Kidney tubule cell (primary cell): ENCODE results near the gene SCN2B.
A peak's percentile ranks its signal among the peaks of the same experiment; 100 is the strongest.

Source experiments
- DNase-seq: peaks from one replicate; pipeline ENCODE4 v3.0.0-alpha.2; 2018; ENCODE audit warnings: low spot score

The SCN2B gene, protein sequence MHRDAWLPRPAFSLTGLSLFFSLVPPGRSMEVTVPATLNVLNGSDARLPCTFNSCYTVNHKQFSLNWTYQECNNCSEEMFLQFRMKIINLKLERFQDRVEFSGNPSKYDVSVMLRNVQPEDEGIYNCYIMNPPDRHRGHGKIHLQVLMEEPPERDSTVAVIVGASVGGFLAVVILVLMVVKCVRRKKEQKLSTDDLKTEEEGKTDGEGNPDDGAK

GRCh38 chr11:118175993-118176777 is at the start of gene SCN2B:
TSS of gene SCN2B (minus strand) at chr11:118176639. CDS start at chr11:118176431, 208 bp downstream.
- DNase-seq: no peak

- no peak for DNase-seq
These were observed 48.2 kb upstream of the SCN2B start, which contains the start of gene JAML for GRCh38 chr11:118224511-118225188. TSS of gene JAML (minus strand) at chr11:118225011. CDS start at chr11:118214866, 10,145 bp downstream.

DNA sequence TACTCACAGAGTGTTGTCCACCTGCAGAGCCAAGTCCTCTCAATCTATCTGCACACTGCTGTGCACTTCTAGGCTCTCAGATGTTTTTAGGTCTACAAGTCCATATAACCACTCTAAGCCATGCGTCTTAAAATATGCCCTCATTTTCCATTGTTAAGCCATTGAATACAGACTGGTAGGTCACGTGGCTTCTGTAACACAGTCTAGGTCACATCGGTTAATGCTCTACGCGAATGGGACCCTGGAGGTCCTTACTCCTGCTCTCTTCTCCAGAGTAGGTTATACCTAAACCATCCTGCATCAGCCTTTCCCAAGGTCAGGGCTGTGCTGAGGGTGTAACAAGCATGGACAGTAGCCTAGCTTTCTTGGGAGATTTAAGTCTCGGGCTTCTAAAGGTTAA is 47.6 kb upstream of the SCN2B start:
- no peak for DNase-seq

GRCh38 chr11:118223570-118223969 is 47.1 kb upstream of the SCN2B start:
- DNase-seq: no peak

GRCh38 chr11:118222437-118222836 is 46.0 kb upstream of the SCN2B start:
- DNase-seq: no peak

DNA sequence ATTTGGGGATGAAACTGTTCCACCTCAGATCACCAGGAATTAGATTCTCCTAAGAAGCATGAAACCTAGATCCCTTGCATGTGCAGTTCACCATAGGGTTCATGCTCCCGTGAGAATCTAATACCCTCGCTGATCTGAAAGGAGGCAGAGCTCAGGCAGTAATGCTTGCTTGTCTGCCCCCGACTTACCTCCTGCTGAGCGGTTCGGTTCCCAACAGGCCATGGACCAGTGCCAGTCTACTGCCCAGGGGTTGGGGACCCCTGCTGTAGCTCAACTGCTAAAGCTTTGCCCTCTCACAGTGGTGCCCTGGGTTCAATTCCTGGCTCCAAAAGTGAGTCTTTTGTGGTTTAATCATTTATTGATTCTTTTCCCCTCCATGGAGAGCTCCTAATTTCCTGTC is 45.0 kb upstream of the SCN2B start:
- no peak for DNase-seq

DNA sequence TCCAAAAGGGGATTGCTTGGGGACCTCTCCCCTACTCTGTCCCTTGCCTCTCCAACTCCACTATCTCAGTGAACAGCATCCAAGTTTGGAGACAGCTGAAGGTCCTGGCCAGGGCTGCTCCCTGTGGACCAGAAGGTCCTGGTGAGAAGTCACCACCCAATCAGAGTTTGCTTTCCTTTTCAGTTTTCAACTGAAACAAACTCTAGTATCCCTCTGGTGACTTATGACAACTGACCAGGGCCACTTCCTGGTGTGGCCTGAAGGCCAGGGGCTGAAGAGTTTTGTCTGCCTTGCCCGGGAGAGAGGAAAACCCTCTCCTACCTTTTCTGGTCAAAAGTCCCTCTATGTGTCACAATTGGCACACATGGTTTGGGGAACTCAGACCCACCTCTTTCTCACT is 43.3 kb upstream of the SCN2B start:
- DNase-seq: no peak

GRCh38 chr11:118219244-118219643 is 42.8 kb upstream of the SCN2B start:
- no peak for DNase-seq

- DNase-seq: no peak
These were observed 41.1 kb upstream of the SCN2B start for GRCh38 chr11:118217575-118217974.

GRCh38 chr11:118216621-118217481 is 40.4 kb upstream of the SCN2B start:
- DNase-seq: no peak

DNA sequence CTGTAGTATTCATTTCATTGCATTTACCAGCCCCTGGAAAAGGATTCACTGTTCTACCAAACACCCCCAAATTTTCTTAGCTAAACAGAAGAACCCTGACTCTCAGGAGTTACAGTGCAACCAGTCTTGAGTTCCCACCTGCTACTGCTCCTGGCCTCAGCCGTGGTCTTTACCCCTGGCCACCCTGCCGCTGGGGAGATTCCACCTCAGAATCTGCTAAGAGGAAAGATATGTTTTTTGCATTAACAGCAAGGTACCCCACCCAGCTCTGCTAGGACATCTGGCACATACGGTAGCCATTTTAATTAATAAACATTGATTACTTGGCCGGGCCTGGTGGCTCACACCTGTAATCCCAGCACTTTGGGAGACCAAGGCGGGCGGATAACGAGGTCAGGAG is 39.3 kb upstream of the SCN2B start:
- no peak for DNase-seq

DNA sequence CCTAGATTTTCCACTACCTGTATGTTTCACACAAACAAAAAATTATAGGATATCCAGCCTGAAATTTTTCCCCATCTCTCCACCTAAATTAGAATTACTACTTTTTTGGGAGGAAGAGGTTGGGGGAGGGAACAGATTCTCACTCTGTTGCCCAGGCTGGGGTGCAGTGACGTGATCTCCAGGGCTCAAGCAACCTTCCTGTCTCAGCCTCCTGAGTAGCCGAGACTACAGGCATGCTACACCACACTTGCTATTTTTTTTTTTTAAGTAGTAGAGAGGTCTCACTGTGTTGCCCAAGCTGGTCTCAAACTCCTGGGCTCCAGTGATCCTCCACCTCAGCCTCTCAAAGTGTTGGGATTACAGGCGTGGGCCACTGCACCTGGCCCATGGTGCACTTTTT is 38.8 kb upstream of the SCN2B start:
- DNase-seq: no peak

GRCh38 chr11:118214210-118214914 is 37.9 kb upstream of the SCN2B start:
- DNase-seq: no peak

DNA sequence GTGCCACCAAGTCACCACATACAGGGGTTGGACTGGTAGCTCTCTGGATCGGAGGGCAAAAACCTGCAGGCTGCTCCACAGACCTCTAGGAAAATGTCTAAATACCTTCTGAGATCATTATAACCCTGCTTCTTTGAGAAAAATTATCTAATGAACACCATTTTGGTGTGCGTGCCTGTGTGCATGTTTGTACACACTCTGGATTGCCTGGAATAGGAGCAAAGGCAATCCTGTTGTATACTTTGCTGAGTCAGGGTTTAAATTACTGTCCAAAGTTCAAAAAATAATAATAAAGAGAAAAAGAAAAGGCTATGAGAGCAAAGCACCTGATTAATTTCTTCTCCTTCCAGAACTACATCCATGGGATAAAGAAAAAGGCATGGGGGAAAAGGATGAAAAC is 37.3 kb upstream of the SCN2B start:
- no peak for DNase-seq

DNA sequence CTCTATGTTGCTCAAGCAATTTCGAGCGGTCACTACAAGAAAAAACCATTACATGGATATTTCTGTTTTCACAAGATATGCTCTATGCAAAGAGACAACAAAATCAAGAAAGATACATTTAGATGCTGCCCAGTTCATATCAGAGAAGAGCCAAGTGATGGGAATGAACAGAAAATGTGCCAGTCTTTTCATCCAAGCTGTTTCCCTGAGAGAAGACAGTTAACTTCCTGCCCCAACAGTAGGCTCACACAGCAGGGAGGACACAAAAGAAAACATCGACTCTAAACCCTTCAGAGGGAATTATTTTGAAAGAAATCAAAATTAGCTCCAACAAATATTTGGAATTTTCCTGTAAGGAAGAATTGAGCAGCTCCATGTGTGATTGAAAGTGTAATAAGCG is 36.8 kb upstream of the SCN2B start:
- no peak for DNase-seq

DNA sequence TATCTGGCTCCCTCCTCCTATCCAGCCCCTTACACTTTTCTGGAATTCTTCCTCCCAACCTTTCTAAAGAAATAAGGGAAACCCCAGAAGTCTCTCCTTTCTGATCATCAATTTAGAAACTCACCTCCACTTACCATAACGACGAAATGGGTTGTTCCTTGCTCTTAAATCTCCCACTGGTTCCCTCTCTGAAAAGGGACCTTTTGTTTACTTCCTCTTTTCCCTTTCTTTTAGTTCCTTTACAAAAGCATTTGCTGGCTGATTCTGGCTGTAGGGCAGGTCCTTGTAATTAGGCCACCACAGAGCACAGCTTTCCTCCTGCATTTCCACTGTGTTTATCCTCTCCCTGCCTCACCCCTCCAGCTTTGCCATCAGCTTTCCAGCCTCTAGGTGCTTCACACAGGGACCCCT is 36.3 kb upstream of the SCN2B start:
- DNase-seq: no peak

- DNase-seq: no peak
These were observed 35.8 kb upstream of the SCN2B start for GRCh38 chr11:118212131-118212725.

DNA sequence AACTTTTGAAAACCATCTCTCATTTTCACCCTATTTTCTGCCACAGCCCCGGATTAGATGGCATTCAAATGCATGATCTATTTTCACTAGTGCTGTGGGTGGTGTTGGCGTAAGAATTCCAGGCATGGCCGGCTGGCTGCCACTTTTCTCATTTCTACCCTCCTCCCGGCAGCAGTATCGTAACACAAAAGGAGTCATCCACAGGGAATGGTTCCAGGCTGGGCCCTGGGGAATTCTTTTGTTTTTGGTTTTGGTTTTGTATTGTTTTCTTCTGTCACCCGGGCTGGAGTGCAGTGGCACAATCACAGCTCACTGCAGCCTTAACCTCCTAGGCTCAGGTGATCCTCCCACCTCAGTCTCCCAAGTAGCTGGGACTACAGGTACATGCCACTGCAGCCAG is 34.6 kb upstream of the SCN2B start:
- DNase-seq: peak; percentile 30

DNA sequence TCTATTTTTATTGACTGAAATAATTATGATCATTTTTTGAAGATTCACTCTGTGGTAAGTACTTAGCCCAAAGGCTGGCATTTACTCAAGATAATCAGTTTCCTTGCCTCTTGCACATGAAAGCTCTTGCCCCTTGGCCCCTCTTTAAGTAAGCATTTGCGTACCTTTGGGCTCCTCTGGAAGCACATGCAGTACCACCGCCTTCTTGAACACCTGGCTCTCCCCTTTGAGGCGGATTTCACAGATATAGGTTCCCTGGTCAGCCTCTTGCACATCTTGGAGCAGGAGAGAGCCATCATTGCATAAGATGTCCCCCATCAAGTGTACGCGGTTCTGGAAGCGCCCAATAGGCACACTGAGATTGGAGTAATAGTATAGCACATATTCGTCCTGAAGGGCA is 33.9 kb upstream of the SCN2B start:
- DNase-seq: no peak

- no peak for DNase-seq
These were observed 32.6 kb upstream of the SCN2B start for GRCh38 chr11:118209033-118209432.

DNA sequence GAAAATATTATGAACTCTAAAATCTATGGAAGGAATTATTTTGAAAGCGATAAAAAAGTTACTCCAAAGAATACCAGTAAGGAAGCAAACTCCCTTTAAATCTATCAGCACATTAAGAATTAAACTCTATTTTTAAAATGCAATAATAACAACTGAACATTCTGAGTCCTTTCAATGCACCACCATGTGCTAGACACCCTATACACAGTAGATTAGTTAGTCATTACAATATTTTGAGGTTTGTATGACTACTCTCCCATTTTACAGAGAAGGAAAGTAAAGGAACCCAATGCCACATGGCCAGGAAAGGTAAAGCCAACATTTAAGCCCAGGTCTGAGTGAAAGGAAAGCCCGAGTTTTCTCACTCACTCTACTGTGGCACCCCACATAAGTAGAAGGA is 30.6 kb upstream of the SCN2B start:
- DNase-seq: no peak
